ENCODE data around the gene DRC7. TPM values are rescaled to one million over a fixed set of nuclear protein-coding genes. Genes with fewer than 3 reads are reported as not detected.

The DRC7 gene
- total RNA-seq, 4 donors from 2014 or later, result not detected

DNA sequence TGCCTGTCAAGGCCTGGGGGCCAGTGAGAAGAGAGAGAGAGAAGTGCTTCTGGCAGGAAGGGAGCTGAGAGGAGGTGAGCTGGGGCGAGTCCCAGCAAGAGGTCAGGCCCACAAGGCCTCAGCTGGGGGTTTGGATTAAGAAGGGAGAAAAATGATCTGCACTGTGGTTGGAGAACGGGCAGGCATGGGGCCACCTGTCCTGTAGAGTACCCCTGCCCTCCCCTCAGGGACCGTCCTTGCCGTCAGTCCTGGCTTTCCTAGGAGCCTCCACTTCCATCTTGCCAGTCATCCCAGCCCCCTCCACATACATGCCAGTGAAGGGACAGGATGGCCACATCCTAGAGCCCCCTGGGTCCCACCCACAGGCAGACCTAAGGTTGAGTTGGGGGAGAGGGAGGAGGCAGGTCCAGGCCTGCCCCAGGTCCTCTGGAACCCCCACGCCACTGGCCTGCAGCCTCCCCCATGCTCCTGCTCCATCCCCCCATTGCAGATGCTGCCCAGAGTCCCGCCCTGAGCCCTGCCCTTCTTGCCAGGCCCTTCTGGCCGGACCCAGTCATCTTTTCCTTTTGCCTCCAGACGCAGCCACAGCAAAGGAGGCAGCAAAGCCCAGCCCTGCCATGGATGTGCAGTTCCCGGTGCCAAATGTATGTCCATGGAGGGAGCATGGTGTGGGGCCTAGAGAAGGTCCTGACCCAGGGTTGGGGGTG is 59.9 kb downstream of the DRC7 start:
- Histone ChIP-seq H3K9me3 (no peaks in the 10 kb centered on the region), H3K27ac (no peak overlapping the region), H3K36me3 (peaks cover 0 to 32% (median 0%) of the 10 kb centered on the region in 3 donors), H3K27me3 (no peaks in the 10 kb centered on the region), H3K4me3 (no peak overlapping the region), H3K4me1 (no peaks in the 10 kb centered on the region)
- TF ChIP-seq, protein P1, sequence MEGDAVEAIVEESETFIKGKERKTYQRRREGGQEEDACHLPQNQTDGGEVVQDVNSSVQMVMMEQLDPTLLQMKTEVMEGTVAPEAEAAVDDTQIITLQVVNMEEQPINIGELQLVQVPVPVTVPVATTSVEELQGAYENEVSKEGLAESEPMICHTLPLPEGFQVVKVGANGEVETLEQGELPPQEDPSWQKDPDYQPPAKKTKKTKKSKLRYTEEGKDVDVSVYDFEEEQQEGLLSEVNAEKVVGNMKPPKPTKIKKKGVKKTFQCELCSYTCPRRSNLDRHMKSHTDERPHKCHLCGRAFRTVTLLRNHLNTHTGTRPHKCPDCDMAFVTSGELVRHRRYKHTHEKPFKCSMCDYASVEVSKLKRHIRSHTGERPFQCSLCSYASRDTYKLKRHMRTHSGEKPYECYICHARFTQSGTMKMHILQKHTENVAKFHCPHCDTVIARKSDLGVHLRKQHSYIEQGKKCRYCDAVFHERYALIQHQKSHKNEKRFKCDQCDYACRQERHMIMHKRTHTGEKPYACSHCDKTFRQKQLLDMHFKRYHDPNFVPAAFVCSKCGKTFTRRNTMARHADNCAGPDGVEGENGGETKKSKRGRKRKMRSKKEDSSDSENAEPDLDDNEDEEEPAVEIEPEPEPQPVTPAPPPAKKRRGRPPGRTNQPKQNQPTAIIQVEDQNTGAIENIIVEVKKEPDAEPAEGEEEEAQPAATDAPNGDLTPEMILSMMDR (IDR thresholded peaks at IDR 0.05), result no peak
- no peak for TF ChIP-seq POLR2A (IDR thresholded peaks at IDR 0.05)
- DNase-seq, result no peak

DNA sequence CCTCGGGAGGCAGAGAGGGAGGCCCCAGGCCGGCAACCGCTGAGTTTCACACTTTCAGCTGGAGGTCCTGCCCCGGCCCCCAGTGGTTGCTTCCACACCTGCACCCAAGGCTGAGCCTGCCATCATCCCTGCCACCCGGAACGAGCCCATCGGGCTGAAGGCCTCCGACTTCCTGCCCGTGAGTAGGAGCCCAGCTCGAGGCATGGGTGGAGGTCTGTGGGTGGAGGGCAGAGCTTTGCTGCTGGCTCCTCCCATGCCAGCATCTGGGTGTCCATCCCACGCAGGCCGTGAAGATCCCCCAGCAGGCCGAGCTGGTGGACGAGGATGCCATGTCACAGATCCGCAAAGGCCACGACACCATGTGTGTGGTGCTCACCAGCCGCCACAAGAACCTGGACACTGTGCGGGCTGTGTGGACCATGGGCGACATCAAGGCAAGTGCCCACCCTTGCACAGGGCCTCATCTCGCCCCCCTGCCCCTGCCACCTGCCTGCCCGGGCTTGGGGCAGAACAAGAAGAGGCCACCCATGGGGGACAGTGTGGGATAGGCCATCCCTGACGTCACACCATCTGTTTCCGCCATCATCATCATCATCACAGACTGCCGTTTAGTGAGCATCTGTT is 60.6 kb downstream of the DRC7 start:
- no peak overlapping the region for H3K27ac ChIP-seq
- no peak for DNase-seq
- peaks cover 0 to 38% (median 0%) of the 10 kb centered on the region in 3 donors for H3K36me3 ChIP-seq
- no peak overlapping the region for H3K4me3 ChIP-seq
- H3K9me3 ChIP-seq, result no peaks in the 10 kb centered on the region
- TF ChIP-seq, protein P1 (IDR thresholded peaks at IDR 0.05), result no peak
- TF ChIP-seq POLR2A (IDR thresholded peaks at IDR 0.05), result no peak
- no peaks in the 10 kb centered on the region for H3K4me1 ChIP-seq
- no peaks in the 10 kb centered on the region for H3K27me3 ChIP-seq

DNA sequence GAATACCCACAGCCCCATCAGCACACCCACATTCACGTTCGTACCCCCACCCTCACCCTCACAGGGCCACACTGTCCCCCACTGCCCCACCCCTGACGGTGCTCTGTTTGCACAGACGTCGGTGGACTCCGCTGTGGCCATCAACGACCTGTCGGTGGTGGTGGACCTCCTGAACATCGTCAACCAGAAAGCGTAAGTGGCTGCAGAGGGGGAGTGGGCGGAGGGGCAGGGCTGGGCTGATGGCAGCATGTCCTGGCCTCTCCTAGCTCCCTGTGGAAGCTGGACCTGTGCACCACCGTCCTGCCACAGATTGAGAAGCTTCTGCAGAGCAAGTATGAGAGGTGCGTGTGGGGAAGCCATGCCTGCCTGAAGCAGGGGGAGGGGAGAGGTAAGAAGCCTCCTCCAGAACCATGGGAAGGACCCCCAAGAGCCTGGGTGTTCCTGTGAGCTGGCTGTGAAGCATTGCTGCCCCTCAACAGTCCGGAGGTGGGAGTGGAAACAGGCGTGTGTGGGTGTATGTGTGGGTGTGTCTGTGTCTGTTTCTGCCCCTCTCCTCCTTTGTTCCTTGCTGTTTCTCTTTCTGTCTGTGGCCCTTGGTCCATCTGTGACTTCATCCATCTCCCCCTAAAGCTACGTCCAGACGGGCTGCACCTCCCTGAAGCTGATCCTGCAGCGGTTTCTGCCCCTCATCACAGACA is 61.3 kb downstream of the DRC7 start:
- Histone ChIP-seq H3K27me3 (no peaks in the 10 kb centered on the region), H3K36me3 (peaks cover 0 to 45% (median 0%) of the 10 kb centered on the region in 3 donors), H3K4me1 (no peaks in the 10 kb centered on the region), H3K4me3 (no peak overlapping the region), H3K9me3 (no peaks in the 10 kb centered on the region), H3K27ac (no peak overlapping the region)
- TF ChIP-seq, protein P1 (IDR thresholded peaks at IDR 0.05), result no peak
- TF ChIP-seq POLR2A (IDR thresholded peaks at IDR 0.05), result no peak
- DNase-seq, result no peak

DNA sequence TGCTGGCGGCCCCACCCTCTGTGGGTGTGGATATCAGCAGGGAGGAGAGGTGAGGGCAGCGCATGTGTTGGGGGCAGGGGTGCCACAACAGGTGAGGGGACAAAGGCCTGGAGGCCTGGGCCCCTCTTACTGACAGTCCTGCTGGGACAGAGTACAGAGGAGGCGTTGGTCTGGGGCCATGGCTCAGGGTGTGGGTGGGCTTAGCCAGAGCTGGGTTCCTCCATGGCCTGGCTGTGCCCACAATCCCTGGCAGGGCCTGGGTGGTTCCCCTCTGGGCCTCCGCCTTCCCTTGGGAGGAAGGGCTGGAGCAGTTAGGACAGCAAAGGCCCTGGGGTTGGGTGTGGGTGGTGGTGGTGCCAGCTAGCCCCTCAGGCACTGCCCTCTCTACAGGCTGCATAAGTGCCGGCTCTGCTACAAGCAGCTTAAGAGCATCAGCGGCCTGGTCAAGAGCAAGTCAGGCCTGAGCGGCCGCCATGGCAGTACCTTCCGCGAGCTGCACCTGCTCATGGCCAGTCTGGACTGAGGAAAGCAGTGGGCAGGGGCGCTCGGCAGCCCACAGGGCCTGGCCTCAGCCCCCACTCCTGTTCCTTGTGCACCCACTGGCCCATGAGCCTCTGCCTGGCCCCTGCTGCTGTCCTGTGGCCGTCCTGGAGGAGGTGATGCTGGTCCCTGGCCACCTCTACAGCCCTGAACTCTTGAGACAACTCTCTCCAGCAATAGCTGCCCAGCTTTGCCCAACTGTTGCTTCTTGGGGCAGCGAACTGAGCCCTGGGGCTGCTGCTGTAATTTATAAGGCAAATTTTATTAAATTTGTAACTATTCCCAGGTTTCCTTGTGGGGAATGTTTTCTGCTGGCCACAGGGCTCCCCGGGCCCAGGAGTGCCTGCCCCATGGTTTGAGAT is 62.1 kb downstream of the DRC7 start:
- no peaks in the 10 kb centered on the region for H3K4me1 ChIP-seq
- TF ChIP-seq, protein P1 (IDR thresholded peaks at IDR 0.05), result no peak
- TF ChIP-seq POLR2A (IDR thresholded peaks at IDR 0.05), result no peak
- H3K4me3 ChIP-seq, result no peak overlapping the region
- no peaks in the 10 kb centered on the region for H3K9me3 ChIP-seq
- no peak overlapping the region for H3K27ac ChIP-seq
- no peak for DNase-seq
- H3K27me3 ChIP-seq, result no peaks in the 10 kb centered on the region
- peaks cover 0 to 48% (median 0%) of the 10 kb centered on the region in 3 donors for H3K36me3 ChIP-seq

DNA sequence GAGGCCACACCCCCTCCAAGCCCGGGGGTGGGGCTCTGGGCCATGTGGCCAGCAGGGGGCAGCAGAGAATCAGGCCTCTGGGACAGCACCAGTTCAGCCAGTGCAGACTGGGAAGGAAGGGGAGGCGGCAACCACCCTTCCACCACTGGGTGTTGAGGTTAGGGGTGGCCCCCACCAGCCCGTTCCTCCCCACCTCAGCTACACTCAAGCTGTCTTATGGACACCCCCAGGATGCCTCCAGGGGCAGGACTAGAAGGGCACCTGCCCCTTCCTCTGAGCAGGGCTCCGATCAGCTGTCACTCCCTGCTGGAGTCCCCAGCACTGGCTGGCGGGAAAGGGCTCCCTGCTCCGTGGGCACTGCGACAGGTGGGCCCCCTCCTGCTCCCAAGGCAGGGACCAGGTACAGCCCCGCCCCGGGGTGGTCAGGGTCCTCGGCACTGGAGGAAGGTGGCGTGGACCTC is 62.8 kb downstream of the DRC7 start:
- TF ChIP-seq POLR2A (IDR thresholded peaks at IDR 0.05), result no peak
- TF ChIP-seq, protein P1 (IDR thresholded peaks at IDR 0.05), result peak; percentile 72 to 96 (median 94)
- peak overlapping the region in 1 of 4 donors; percentile 25 for H3K27ac ChIP-seq
- DNase-seq, result peak; percentile 73 to 93 (median 93)
- H3K36me3 ChIP-seq, result peaks cover 0 to 48% (median 0%) of the 10 kb centered on the region in 3 donors
- no peak overlapping the region for H3K4me3 ChIP-seq
- no peaks in the 10 kb centered on the region for H3K27me3 ChIP-seq
- no peaks in the 10 kb centered on the region for H3K9me3 ChIP-seq
- no peaks in the 10 kb centered on the region for H3K4me1 ChIP-seq

All from Peyer's patch (tissue), 4 donors.